Measurements from ENCODE around the gene GUCY2D.

GUCY2D gene

DNA sequence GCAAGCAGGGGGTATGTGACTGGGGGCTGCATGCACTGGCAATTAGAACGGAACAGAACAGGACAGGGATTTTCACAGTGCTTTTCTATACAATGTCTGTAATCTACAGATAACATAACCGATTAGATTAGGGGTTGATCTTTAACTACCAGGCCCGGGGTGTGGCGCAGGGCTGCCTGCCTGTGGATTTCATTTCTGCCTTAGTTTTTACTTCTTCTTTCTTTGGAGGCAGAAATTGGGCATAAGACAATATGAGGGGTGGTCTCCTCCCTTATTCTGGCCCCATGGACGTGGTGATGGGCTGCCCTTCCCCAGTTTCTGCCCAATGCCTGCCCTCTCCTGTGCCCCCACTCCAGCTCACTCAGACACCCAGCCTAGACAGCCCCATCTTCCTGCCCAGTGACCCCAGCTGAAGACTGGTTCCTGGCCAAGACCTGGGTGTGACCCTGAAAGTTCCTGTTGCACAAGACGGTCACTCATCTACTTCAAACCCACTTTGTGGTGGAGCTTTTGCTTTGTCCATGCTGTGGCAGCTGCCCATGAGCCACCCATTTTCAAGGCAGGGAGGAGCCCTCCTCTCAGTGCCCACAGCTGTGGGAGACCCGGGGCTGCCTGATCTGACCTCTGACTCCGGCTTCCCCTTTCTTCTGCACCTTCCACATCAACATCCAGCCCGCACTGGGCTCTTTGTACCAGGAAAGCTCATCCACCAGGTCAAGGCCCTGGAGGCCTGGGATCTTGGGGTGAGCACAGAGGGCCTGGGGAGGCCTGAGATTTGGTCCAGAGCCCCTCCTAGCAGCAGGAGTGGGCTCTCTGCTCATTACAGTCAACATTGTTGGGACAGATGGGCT lies 66.5 kb downstream of the GUCY2D start:
- no peak for DNase-seq

- DNase-seq = no peak
These were observed 67.1 kb downstream of the GUCY2D start for GRCh38 chr17:8069587-8069860.
